Vagina (tissue), 2 donors: ENCODE measurements around the gene ATPAF2. TPM values are rescaled to one million over a fixed set of nuclear protein-coding genes. Genes with fewer than 3 reads are reported as not detected.
A peak's percentile ranks its signal among the peaks of the same experiment; 100 is the strongest.

ENCODE experiments used
- DNase-seq, 2 donors: peaks; one replicate each; pipeline ENCODE4 v3.0.0-alpha.2; 2017; ENCODE audit errors: extremely low spot score in 2 of 2
- H3K27ac ChIP-seq: fragments of 200-600 bp; sonication (generic); one replicate; pipeline ENCODE4 v1.5.1; 2019
- H3K27me3 ChIP-seq: fragments of 200-600 bp; sonication (generic); one replicate; pipeline ENCODE4 v1.5.1; 2019
- H3K36me3 ChIP-seq, 2 donors: fragments of 200-600 bp; sonication (generic); one replicate each; pipeline ENCODE4 v1.5.1; 2017 to 2019
- H3K4me1 ChIP-seq: fragments of 200-600 bp; sonication (generic); one replicate; pipeline ENCODE4 v1.5.1; 2019
- H3K4me3 ChIP-seq, 2 donors: fragments of 200-600 bp; sonication (generic); 1 replicate in 1 of 2; 2 replicates in 1 of 2; pipeline ENCODE4 v1.5.1; 2016 to 2019
- H3K9me3 ChIP-seq: fragments of 200-600 bp; sonication (generic); one replicate; pipeline ENCODE4 v1.5.1; 2019
- POLR2A ChIP-seq, 2 donors: fragments of 450-650 bp; IDR thresholded peaks; one replicate each; pipeline ENCODE4 v1.6.1; 2017; ENCODE audit warnings: antibody characterized with exemption in 2 of 2, mild to moderate bottlenecking in 2 of 2, moderate library complexity in 2 of 2
- POLR2AphosphoS5 ChIP-seq, 2 donors: sonication (generic); formaldehyde crosslinking; IDR thresholded peaks; one replicate each; pipeline ENCODE4 v1.9.0; 2017; ENCODE audit warnings: antibody characterized with exemption in 2 of 2, mild to moderate bottlenecking in 2 of 2, low read depth in 1 of 2; ENCODE audit not compliant: insufficient read depth in 1 of 2
- intact Hi-C: fragments of 100-400 bp; cut with DNase I; formaldehyde crosslinking; loops from one replicate; pipeline ENCODE4 v1.15.1; 2023
- total RNA-seq: library from RNA; depleted of rRNA; stranded (reverse); fragments of >200 nt; gene quantifications from one replicate; pipeline ENCODE4 v1.2.3, GENCODE V29; 2016
- TF ChIP-seq, protein P1 (sequence below), 3 experiments: fragments of 450-650 bp in 2 of 3; fragments of 200-600 bp in 1 of 3; sonication (generic) in 1 of 3; IDR thresholded peaks; one replicate each; pipeline ENCODE4 v1.5.1; 2017 to 2019; ENCODE audit warnings: antibody characterized with exemption in 3 of 3, mild to moderate bottlenecking in 2 of 3, moderate library complexity in 2 of 3

ATPAF2 gene
- total RNA-seq, 1 donor from 2014 or later = 15.5 TPM

DNA sequence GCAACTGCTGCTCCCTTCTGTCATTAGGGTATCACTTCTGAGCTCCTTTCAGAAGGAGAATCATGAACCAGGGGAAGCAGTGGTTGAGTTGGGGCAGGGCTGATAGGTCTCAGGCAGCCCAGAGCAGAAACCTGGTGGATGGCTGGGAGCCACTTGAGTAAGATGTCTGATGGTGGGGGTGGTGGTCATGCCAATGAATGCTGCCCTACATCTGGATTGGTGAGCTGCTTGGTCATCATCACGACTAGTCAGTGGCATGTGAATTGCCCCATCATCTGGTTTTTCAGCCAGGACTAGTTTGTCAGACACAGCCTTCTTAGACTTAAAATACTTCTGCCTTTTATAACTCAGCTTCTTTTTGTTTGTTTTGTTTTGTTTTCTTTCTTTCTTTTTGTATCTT lies 2.8 kb upstream of the ATPAF2 start:
- no peaks in the 10 kb centered on the region for H3K9me3 ChIP-seq
- TF ChIP-seq POLR2A (IDR thresholded peaks at IDR 0.05) = no peak
- peak in 1 of 2 donors; percentile 18 for TF ChIP-seq POLR2AphosphoS5 (IDR thresholded peaks at IDR 0.05; ENCODE audit: insufficient read depth in 1 of 2, low read depth in 1 of 2)
- no peaks in the 10 kb centered on the region for H3K27me3 ChIP-seq
- H3K4me3 ChIP-seq = no peak overlapping the region
- intact Hi-C loops = no loop called here
- DNase-seq = no peak
- H3K4me1 ChIP-seq = peaks cover 40% of the 10 kb centered on the region
- H3K27ac ChIP-seq = no peak overlapping the region
- peaks cover 0 to 8% of the 10 kb centered on the region in 2 donors for H3K36me3 ChIP-seq

DNA sequence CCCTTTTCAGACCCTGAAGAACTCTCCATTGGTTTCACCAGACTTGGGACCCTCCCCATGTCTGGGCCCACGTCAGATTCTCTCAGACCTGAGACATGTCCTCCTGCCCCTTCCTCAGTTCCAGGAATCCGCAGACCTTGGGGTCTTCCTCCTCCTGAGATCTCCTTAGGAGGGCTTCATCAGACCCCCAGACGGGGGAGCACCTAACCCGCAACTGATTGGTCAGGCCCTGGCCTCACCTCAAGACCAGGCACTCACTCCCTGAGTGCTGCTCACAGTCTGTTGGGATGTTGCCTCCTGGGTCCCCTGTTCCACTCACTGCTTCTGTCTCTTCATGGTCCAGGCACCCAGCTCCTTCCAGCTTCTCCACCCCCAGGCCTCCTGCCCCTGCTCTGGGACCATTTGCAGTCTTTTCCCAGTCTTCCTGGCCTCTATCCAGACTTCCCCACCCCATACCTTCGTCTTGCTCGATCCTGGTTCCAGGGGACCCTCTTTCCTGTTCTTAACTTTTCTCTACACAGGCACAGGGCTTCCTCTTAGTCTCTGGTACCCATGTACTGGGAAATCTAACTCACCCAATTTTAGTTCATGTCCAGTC lies 1.4 kb upstream of the ATPAF2 start:
- TF ChIP-seq POLR2AphosphoS5 (IDR thresholded peaks at IDR 0.05; ENCODE audit: insufficient read depth in 1 of 2, low read depth in 1 of 2) (no peak), POLR2A (IDR thresholded peaks at IDR 0.05) (no peak)
- TF ChIP-seq, protein P1, sequence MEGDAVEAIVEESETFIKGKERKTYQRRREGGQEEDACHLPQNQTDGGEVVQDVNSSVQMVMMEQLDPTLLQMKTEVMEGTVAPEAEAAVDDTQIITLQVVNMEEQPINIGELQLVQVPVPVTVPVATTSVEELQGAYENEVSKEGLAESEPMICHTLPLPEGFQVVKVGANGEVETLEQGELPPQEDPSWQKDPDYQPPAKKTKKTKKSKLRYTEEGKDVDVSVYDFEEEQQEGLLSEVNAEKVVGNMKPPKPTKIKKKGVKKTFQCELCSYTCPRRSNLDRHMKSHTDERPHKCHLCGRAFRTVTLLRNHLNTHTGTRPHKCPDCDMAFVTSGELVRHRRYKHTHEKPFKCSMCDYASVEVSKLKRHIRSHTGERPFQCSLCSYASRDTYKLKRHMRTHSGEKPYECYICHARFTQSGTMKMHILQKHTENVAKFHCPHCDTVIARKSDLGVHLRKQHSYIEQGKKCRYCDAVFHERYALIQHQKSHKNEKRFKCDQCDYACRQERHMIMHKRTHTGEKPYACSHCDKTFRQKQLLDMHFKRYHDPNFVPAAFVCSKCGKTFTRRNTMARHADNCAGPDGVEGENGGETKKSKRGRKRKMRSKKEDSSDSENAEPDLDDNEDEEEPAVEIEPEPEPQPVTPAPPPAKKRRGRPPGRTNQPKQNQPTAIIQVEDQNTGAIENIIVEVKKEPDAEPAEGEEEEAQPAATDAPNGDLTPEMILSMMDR (IDR thresholded peaks at IDR 0.05) = no peak
- peak overlapping the region; percentile 87 to 90 for H3K4me3 ChIP-seq
- H3K27me3 ChIP-seq = no peaks in the 10 kb centered on the region
- DNase-seq = no peak
- intact Hi-C loops = no loop called here
- peaks cover 40% of the 10 kb centered on the region for H3K4me1 ChIP-seq
- peaks cover 0 to 5% of the 10 kb centered on the region in 2 donors for H3K36me3 ChIP-seq
- no peaks in the 10 kb centered on the region for H3K9me3 ChIP-seq
- peak overlapping the region; percentile 88 for H3K27ac ChIP-seq

DNA sequence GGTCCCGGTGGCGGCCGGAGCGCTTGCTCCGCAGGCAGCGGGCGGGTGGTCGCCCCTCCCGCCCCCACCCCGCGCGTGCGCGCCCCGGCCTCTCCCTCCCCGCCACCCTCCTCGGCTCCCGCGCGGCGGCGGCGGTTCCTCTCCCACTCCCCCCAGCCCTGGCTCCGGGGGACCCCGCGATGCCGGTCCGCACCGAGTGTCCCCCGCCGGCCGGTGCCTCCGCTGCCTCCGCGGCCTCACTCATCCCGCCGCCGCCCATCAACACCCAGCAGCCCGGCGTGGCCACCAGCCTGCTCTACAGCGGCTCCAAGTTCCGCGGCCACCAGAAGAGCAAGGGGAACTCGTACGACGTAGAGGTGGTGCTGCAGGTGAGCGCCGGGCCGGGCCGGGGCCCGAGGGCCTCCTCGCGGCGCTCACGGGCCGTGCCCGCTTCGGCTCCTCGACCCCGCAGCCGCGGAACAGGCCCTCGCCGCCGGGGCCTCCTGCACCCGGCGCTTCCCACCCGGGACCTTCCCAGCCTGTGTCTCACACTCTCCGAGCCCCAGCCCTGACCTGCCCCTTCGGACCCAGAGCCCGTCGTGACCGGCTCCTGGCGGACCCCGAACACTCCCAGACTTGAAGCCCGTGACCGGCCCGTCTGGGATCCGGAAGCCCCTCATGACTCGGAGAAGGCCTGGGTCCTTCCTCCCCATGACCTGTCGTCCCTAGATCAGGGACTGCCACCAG lies 730 bp upstream of the ATPAF2 start:
- H3K9me3 ChIP-seq = no peaks in the 10 kb centered on the region
- no peaks in the 10 kb centered on the region for H3K27me3 ChIP-seq
- intact Hi-C loops = loop anchor here (5.0 kb wide), 1 partner anchor 357 kb away; the partner anchor contains the start of gene RAI1
- no peak for DNase-seq
- H3K4me1 ChIP-seq = peaks cover 40% of the 10 kb centered on the region
- peak overlapping the region; percentile 87 to 90 for H3K4me3 ChIP-seq
- TF ChIP-seq POLR2AphosphoS5 (IDR thresholded peaks at IDR 0.05; ENCODE audit: insufficient read depth in 1 of 2, low read depth in 1 of 2) (no peak), POLR2A (IDR thresholded peaks at IDR 0.05) (no peak)
- TF ChIP-seq, protein P1 (IDR thresholded peaks at IDR 0.05) = no peak
- peaks cover 0 to under 1% of the 10 kb centered on the region in 2 donors for H3K36me3 ChIP-seq
- peak overlapping the region; percentile 88 for H3K27ac ChIP-seq

DNA sequence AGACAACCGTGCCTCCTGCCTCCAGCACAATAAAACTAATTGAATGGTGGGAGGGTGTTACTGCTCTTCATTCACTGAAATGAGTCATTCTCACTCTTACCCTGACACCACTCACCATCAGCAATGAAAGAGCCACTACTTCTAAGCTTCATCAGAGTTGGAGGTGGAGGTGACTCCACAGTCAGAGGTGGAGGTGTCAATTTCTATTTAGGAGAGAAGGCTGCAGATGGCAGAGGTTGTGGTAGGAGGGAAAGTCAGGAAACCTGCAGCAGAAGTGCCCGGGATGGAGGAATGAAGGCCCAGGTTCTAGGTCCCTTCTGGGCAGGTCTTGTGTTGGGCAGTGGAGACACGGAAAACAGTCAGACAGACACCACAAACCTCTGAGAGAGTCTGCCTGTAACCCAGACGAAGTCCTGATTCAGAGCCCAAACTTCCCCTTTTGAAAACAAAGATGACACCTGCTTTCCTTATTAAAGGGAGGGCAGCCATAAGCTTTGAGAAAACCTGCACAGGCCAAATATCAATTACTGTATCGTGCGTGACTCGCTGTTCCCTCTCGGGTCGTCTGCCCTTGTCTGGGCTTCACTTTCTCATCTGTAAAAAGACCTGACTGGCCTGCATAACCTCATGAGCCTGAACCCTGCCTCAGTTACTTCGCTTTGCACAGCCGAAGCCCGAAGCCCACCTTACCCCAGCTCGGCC lies 668 bp downstream of the ATPAF2 start:
- no peaks in the 10 kb centered on the region for H3K27me3 ChIP-seq
- no peaks in the 10 kb centered on the region for H3K36me3 ChIP-seq
- no peaks in the 10 kb centered on the region for H3K9me3 ChIP-seq
- no peak for TF ChIP-seq POLR2AphosphoS5 (IDR thresholded peaks at IDR 0.05; ENCODE audit: insufficient read depth in 1 of 2, low read depth in 1 of 2)
- TF ChIP-seq, protein P1 (IDR thresholded peaks at IDR 0.05) = no peak
- TF ChIP-seq POLR2A (IDR thresholded peaks at IDR 0.05) = no peak
- no peak for DNase-seq
- intact Hi-C loops = loop anchor here (5.0 kb wide), 1 partner anchor 356 kb away; the partner anchor contains the start of gene RAI1
- peak overlapping the region; percentile 87 to 90 for H3K4me3 ChIP-seq
- peak overlapping the region; percentile 71 for H3K27ac ChIP-seq
- H3K4me1 ChIP-seq = peaks cover 41% of the 10 kb centered on the region

DNA sequence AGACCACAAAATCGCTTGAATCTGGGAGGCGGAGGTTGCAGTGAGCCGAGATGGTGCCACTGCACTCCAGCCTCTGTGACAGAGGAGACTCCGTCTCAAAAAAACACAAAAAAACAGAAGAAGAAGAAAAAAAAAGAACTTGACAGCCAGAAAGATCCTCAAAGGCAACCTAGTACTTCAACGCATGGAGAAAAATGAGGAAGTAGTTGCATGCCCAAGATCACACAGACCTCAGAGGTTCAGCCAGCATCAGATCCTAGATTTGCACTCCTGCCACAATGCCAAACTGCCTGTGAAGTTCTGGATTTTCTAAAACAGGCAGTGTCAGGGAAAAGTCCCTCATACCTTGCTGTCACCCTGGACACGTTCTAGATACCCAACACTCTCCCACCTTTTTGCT lies 1.5 kb downstream of the ATPAF2 start:
- Histone ChIP-seq H3K36me3 (no peaks in the 10 kb centered on the region), H3K9me3 (no peaks in the 10 kb centered on the region), H3K4me3 (no peak overlapping the region), H3K4me1 (peaks cover 49% of the 10 kb centered on the region), H3K27me3 (no peaks in the 10 kb centered on the region), H3K27ac (no peak overlapping the region)
- DNase-seq = no peak
- intact Hi-C loops = loop anchor here (5.0 kb wide), 1 partner anchor 355 kb away; the partner anchor contains the start of gene RAI1
- no peak for TF ChIP-seq POLR2AphosphoS5 (IDR thresholded peaks at IDR 0.05; ENCODE audit: insufficient read depth in 1 of 2, low read depth in 1 of 2)
- TF ChIP-seq, protein P1 (IDR thresholded peaks at IDR 0.05) = no peak
